Measurements from ENCODE around the gene FAM20C. TPM values are rescaled to one million over a fixed set of nuclear protein-coding genes. Genes with fewer than 3 reads are reported as not detected.

FAM20C gene
- total and polyA plus RNA-seq, 4 donors, result 17.3 to 86.9 (median 45.9) TPM

GRCh38 chr7:157008-157310, 35.4 kb upstream of the FAM20C start:
- Histone ChIP-seq H3K9me3 (ENCODE audit: control insufficient read depth in 4 of 4, insufficient read depth in 3 of 4, low read length in 3 of 4) (no peaks in the 10 kb centered on the region), H3K36me3 (ENCODE audit: control insufficient read depth in 4 of 4, insufficient read depth in 4 of 4, low read length in 4 of 4) (no peaks in the 10 kb centered on the region), H3K27ac (ENCODE audit: low read depth in 1 of 2, low read length in 1 of 2) (no peak overlapping the region), H3K4me1 (ENCODE audit: control insufficient read depth in 5 of 5, insufficient read depth in 5 of 5, low read length in 5 of 5) (peaks cover 0 to 14% (median 4%) of the 10 kb centered on the region in 5 donors), H3K9ac (ENCODE audit: insufficient read depth in 1 of 2, low read length in 2 of 2) (no peak overlapping the region), H3K4me3 (no peak overlapping the region), H3K27me3 (ENCODE audit: control insufficient read depth in 3 of 3, insufficient read depth in 3 of 3, low read length in 2 of 3) (no peaks in the 10 kb centered on the region)
- TF ChIP-seq CTCF (IDR thresholded peaks at IDR 0.05; ENCODE audit: control extremely low read depth, extremely low read depth), result no peak
- WGBS, 2 donors, result 82 to 87% methylated on average over 8 to 9 of the region's 9 CpGs
- DNase-seq, result no peak
- no peak for ATAC-seq (ENCODE audit: insufficient read depth, low FRiP score)

GRCh38 chr7:157771-158625, 34.4 kb upstream of the FAM20C start:
- no peaks in the 10 kb centered on the region for H3K36me3 ChIP-seq (ENCODE audit: control insufficient read depth in 4 of 4, insufficient read depth in 4 of 4, low read length in 4 of 4)
- no peak for DNase-seq
- H3K9ac ChIP-seq (ENCODE audit: insufficient read depth in 1 of 2, low read length in 2 of 2), result no peak overlapping the region
- no peaks in the 10 kb centered on the region for H3K27me3 ChIP-seq (ENCODE audit: control insufficient read depth in 3 of 3, insufficient read depth in 3 of 3, low read length in 2 of 3)
- H3K4me1 ChIP-seq (ENCODE audit: control insufficient read depth in 5 of 5, insufficient read depth in 5 of 5, low read length in 5 of 5), result peaks cover 0 to 19% (median 11%) of the 10 kb centered on the region in 5 donors
- WGBS, 2 donors, result 93 to 95% methylated on average over 23 of the region's 23 CpGs
- no peaks in the 10 kb centered on the region for H3K9me3 ChIP-seq (ENCODE audit: control insufficient read depth in 4 of 4, insufficient read depth in 3 of 4, low read length in 3 of 4)
- no peak overlapping the region for H3K4me3 ChIP-seq
- no peak for TF ChIP-seq CTCF (IDR thresholded peaks at IDR 0.05; ENCODE audit: control extremely low read depth, extremely low read depth)
- no peak for ATAC-seq (ENCODE audit: insufficient read depth, low FRiP score)
- H3K27ac ChIP-seq (ENCODE audit: low read depth in 1 of 2, low read length in 1 of 2), result no peak overlapping the region

GRCh38 chr7:158771-159170, 33.6 kb upstream of the FAM20C start:
- no peaks in the 10 kb centered on the region for H3K9me3 ChIP-seq (ENCODE audit: control insufficient read depth in 4 of 4, insufficient read depth in 3 of 4, low read length in 3 of 4)
- no peak overlapping the region for H3K27ac ChIP-seq (ENCODE audit: low read depth in 1 of 2, low read length in 1 of 2)
- H3K27me3 ChIP-seq (ENCODE audit: control insufficient read depth in 3 of 3, insufficient read depth in 3 of 3, low read length in 2 of 3), result no peaks in the 10 kb centered on the region
- peaks cover 0 to 25% (median 14%) of the 10 kb centered on the region in 5 donors for H3K4me1 ChIP-seq (ENCODE audit: control insufficient read depth in 5 of 5, insufficient read depth in 5 of 5, low read length in 5 of 5)
- no peak for DNase-seq
- H3K9ac ChIP-seq (ENCODE audit: insufficient read depth in 1 of 2, low read length in 2 of 2), result no peak overlapping the region
- H3K4me3 ChIP-seq, result no peak overlapping the region
- no peak for TF ChIP-seq CTCF (IDR thresholded peaks at IDR 0.05; ENCODE audit: control extremely low read depth, extremely low read depth)
- WGBS, 2 donors, result 95 to 96% methylated on average over 13 of the region's 13 CpGs
- ATAC-seq (ENCODE audit: insufficient read depth, low FRiP score), result no peak
- H3K36me3 ChIP-seq (ENCODE audit: control insufficient read depth in 4 of 4, insufficient read depth in 4 of 4, low read length in 4 of 4), result no peaks in the 10 kb centered on the region
